OCI-LY3 (cell line): ENCODE measurements around the gene OR2A1.
"Not testable (repeated sequence)": the region's sequence is repeated elsewhere in the genome, so short reads cannot be mapped to it uniquely, and the experiment has no call there.

Experiments
- H2AFZ ChIP-seq: fragments of 200-600, 300-600 bp; shearing (Covaris generic); 2 replicates; pipeline ENCODE4 v1.6.0; 2014; ENCODE audit warnings: antibody characterized with exemption, low read depth, low read length
- H3K27ac ChIP-seq: fragments of 200-600, 300-600 bp; sonication (generic); 2 replicates; pipeline ENCODE4 v1.5.1; 2014; ENCODE audit warnings: mild to moderate bottlenecking, low read length, moderate library complexity, mixed read lengths
- H3K27me3 ChIP-seq: fragments of 200-600, 300-600 bp; sonication (generic); 2 replicates; pipeline ENCODE4 v1.6.1; 2014; ENCODE audit warnings: low read depth, low read length, mixed read lengths
- H3K36me3 ChIP-seq: fragments of 200-600, 300-600 bp; sonication (generic); replicated peaks from 2 replicates; pipeline ENCODE3; 2014; ENCODE audit warnings: low read depth, low read length, mixed read lengths
- H3K4me1 ChIP-seq: fragments of 300-600, 200-600 bp; sonication (generic); 2 replicates; pipeline ENCODE4 v1.6.1; 2014; ENCODE audit warnings: low read length, mixed read lengths
- H3K4me2 ChIP-seq: fragments of 200-600, 300-600 bp; sonication (generic); 2 replicates; pipeline ENCODE4 v1.6.1; 2014; ENCODE audit warnings: low read length, mixed read lengths
- H3K4me3 ChIP-seq: fragments of 300-600, 200-600 bp; sonication (generic); 2 replicates; pipeline ENCODE4 v1.5.1; 2014; ENCODE audit warnings: antibody characterized with exemption, mild to moderate bottlenecking, low read length, moderate library complexity
- H3K79me2 ChIP-seq: fragments of 300-600, 200-600 bp; shearing (Covaris generic); 2 replicates; pipeline ENCODE4 v1.6.1; 2014; ENCODE audit warnings: mild to moderate bottlenecking, low read length, mixed read lengths
- H3K9ac ChIP-seq: fragments of 300-600, 200-600 bp; shearing (Covaris generic); 2 replicates; pipeline ENCODE4 v1.6.0; 2014; ENCODE audit warnings: mild to moderate bottlenecking, low read length, moderate library complexity
- H3K9me3 ChIP-seq: fragments of 200-600, 300-600 bp; shearing (Covaris generic); 2 replicates; pipeline ENCODE4 v1.6.1; 2014; ENCODE audit warnings: low read length, mixed read lengths; ENCODE audit not compliant: insufficient read depth
- H4K20me1 ChIP-seq: fragments of 200-600, 300-600 bp; sonication (generic); 2 replicates; pipeline ENCODE4 v1.6.1; 2016; ENCODE audit warnings: low read length, mixed read lengths; ENCODE audit not compliant: insufficient read depth

OR2A1 gene, protein sequence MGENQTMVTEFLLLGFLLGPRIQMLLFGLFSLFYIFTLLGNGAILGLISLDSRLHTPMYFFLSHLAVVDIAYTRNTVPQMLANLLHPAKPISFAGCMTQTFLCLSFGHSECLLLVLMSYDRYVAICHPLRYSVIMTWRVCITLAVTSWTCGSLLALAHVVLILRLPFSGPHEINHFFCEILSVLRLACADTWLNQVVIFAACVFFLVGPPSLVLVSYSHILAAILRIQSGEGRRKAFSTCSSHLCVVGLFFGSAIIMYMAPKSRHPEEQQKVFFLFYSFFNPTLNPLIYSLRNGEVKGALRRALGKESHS

DNA sequence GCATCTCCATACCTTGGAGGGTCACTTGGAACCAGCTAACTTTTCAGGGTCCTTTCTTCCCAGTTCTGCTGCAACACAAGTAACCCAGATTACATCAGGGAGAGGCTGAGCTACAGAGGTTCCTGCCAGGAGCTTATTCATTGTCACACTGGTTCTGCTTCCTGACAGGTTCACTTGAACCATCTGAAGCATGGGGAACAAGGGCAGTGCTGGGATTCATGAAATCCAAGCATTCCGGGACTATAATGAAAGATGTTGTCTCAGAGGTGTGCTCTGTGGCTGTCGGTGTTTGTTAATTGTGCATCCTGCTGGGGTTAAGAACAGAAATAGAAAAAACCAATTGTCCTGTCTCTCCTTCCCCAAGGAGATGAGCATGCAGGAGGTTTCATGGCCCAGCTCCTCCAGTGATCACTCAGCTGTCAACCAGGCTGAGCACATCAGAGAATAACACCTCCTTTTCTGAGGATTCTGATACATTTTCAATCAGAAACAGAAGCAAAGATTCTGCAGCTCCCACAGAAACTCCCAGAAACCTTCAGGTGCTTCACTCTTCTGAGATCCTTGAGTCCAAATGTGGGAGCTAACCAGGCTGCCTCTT is at the start of gene OR2A1:
TSS of gene OR2A1 (plus strand) at position 548 of the 598 bp plus-strand sequence. CDS start 5,706 bp downstream, outside the sequence.
- not testable (repeated sequence) for H3K9ac ChIP-seq, H2AFZ ChIP-seq, H3K27ac ChIP-seq, H3K4me1 ChIP-seq, H3K9me3 ChIP-seq, H3K4me3 ChIP-seq, H3K36me3 ChIP-seq, H4K20me1 ChIP-seq, H3K79me2 ChIP-seq, H3K4me2 ChIP-seq, H3K27me3 ChIP-seq

DNA sequence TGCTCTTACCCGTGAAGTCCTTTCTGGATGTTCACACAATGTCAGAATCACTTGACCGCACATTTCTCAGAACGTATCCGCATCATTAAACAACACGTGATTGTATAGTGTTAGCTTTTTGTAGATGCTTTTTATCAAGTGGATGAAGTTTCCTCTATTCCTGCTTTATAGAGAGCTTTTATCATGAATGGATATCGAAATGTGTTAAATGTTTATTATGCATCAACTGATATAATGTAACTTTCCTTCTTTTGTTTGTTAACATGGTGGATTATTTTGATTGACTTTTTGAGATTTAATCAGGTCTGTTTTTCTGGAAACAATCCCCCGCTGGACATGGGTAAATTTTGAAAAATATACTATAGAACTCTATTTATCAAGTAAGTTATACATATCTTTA is 47.5 kb upstream of the OR2A1 start, which contains the start of gene OR2A7:
TSS of gene OR2A7 (minus strand) at position 101 of the 400 bp plus-strand sequence. CDS start 5,164 bp downstream, outside the sequence.
- not testable (repeated sequence) for H3K9me3 ChIP-seq, H3K4me2 ChIP-seq, H3K9ac ChIP-seq, H2AFZ ChIP-seq, H3K27me3 ChIP-seq, H3K79me2 ChIP-seq, H4K20me1 ChIP-seq, H3K27ac ChIP-seq, H3K36me3 ChIP-seq, H3K4me1 ChIP-seq, H3K4me3 ChIP-seq

DNA sequence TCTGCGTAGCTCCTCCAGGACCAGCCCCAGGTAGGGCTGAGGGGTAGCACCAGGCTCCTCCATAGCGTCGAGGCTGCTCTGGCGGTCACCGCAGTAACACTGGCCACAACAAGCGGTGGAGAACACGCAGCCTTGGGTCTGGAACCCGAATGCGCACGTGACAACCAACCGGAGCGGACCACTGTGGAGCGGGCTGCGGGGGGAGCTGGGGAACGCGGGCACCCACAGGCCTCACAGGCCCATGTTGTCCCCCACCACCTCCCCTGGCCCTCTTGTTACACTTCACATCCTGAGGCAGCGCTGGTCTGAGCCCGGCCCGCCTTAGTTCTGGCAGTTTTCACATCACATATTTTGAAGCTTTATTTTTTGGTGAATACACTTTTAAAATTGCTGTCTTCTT is 43.0 kb upstream of the OR2A1 start, which contains the start of gene CTAGE8:
TSS of gene CTAGE8 (minus strand) at position 101 of the 400 bp plus-strand sequence. CDS start at position 63, 38 bp downstream.
- not testable (repeated sequence) for H3K27me3 ChIP-seq, H2AFZ ChIP-seq, H3K9me3 ChIP-seq, H3K4me3 ChIP-seq, H3K27ac ChIP-seq, H3K79me2 ChIP-seq, H3K36me3 ChIP-seq, H4K20me1 ChIP-seq, H3K4me2 ChIP-seq, H3K9ac ChIP-seq, H3K4me1 ChIP-seq

DNA sequence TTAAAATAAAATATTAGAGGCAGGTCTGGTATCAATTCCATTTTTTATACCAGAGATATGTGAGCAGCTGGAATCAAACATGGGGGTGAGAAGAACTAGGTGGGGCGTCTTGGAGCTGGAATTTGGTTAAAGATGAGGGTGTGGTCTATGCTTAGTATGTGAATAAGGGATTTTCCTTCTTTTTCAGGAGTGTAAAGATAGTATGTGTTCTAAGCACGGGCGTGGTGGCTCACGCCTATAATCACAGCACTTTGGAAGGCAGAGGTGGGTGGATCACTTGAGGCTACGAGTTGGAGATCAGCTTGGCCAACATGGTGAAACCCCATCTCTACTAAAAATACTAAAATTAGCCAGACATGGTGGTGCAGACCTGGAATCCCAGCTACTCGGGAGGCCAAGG is 36.9 kb upstream of the OR2A1 start:
- not testable (repeated sequence) for H3K36me3 ChIP-seq, H3K27ac ChIP-seq, H3K4me3 ChIP-seq, H3K9ac ChIP-seq, H3K4me2 ChIP-seq, H4K20me1 ChIP-seq, H3K79me2 ChIP-seq, H3K4me1 ChIP-seq, H3K9me3 ChIP-seq, H2AFZ ChIP-seq, H3K27me3 ChIP-seq

DNA sequence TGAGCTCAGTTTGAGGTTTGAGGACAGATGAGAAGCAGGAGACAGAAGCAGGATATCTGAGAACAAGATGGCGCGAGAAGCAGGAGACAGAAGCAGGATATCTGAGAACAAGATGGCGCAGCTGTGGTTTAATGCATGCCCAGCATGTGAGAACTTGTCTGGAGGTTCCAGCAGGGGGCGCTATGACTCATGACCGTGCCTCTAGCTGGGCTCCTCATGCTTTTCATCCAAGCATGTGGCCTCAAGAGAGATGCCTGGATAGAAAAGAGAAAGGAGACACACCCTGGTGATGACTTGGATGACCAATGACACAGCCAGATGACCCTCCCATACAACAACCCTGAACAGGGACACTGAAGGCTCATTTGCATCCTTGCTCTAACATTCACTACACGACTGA is 32.2 kb upstream of the OR2A1 start:
- H3K27me3 ChIP-seq, H3K4me2 ChIP-seq, H3K9me3 ChIP-seq, H3K27ac ChIP-seq, H3K79me2 ChIP-seq, H2AFZ ChIP-seq, H3K9ac ChIP-seq, H3K4me1 ChIP-seq, H3K36me3 ChIP-seq, H4K20me1 ChIP-seq, H3K4me3 ChIP-seq: not testable (repeated sequence)

DNA sequence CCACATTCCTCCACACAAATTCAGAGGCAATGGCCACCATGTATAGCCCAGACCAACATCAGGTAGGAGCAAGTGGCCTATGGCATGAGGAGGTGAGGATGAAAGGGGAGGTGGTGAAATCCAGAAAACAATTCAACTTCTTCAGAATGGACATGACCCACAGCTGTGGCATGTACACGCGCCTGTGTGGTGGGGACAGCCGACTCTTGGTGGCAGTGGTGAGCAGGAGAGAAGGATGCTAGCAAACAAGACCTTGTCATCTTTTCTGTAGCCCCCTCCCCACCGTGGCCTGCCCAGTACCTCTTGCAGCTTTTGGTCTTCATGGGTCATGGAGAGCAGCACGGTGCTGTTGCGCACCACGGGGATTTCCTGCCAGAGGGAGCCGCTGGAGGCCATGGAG is 30.2 kb upstream of the OR2A1 start:
- H3K4me1 ChIP-seq, H2AFZ ChIP-seq, H3K4me2 ChIP-seq, H4K20me1 ChIP-seq, H3K27me3 ChIP-seq, H3K27ac ChIP-seq, H3K4me3 ChIP-seq, H3K9ac ChIP-seq, H3K79me2 ChIP-seq, H3K36me3 ChIP-seq, H3K9me3 ChIP-seq: not testable (repeated sequence)

DNA sequence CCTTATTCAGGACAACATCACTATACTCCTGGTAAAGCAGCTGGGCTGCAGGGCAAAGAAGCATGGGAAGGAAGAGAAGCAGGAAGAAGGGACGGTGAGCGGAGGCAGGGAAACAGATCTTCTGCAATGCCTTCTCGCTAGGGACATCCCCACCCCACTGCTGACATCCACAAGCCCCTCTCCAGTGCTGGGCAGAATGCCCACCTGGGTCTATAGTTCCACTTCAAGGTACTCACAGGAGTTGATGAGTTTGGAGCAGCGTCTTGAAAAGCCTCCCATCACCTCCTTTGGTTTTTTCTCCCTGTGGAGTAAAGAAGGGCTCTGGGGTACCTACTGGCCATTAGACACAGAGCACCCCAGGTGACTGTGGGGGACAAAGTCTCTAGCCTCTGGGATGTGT is 29.7 kb upstream of the OR2A1 start:
- H3K4me1 ChIP-seq, H3K4me3 ChIP-seq, H3K9ac ChIP-seq, H3K27me3 ChIP-seq, H4K20me1 ChIP-seq, H2AFZ ChIP-seq, H3K27ac ChIP-seq, H3K4me2 ChIP-seq, H3K9me3 ChIP-seq, H3K79me2 ChIP-seq, H3K36me3 ChIP-seq: not testable (repeated sequence)

DNA sequence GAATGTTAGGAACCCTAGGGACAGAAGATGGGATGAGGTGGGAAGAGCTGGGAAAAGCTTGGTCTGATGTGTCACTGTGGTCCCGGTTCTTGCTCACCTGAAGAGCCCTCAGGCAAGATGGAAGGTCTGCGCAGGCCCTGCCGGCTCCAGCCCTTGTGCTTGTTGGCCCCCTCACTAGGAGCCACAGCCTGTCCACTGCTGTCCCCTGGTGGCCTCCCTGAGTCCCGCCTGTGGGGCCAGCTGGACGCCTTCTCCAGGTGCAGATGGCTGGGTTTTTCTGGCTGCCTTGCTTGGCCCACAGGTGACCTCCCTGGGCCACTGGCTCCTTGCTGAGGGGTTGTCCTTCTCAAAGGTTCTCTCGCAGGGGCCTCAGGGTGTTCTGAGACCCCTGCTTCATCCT is 28.5 kb upstream of the OR2A1 start:
- H3K9ac ChIP-seq, H3K36me3 ChIP-seq, H2AFZ ChIP-seq, H3K27ac ChIP-seq, H3K4me2 ChIP-seq, H4K20me1 ChIP-seq, H3K79me2 ChIP-seq, H3K4me3 ChIP-seq, H3K9me3 ChIP-seq, H3K4me1 ChIP-seq, H3K27me3 ChIP-seq: not testable (repeated sequence)

DNA sequence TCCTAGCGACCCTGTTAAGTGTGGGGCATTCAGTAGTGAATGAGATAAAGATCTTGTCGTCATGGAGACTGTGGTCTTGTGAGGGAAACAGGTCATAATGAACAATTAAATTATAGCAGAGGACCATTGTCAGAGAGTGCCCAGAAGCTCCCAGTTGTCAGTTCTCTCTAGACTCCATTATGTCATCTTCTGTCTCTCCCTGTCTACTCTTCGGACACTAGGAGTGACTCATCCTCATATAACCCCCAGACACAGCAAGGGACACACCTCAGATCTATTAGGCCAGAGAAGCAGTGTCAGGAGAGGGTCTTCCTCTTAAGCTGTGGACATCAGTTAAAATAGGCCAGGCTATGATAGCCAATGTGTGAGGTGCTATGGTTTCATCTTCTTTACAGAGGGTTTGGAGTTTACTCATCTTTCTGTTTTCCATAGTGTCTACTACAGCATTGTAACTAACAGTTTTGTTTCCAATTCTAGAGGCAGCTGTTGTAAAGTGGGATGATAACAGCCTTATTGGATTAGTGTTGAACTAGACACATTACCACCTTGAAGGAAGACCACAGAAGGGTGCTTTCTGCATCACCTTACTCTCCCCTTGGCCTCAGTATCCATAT is 24.9 kb upstream of the OR2A1 start:
- not testable (repeated sequence) for H3K9ac ChIP-seq

More for the DNA sequence above, 24.9 kb upstream of the OR2A1 start:
- H3K4me3 ChIP-seq, H3K9me3 ChIP-seq, H3K4me1 ChIP-seq, H2AFZ ChIP-seq, H3K27ac ChIP-seq, H3K4me2 ChIP-seq, H3K36me3 ChIP-seq, H3K79me2 ChIP-seq, H3K27me3 ChIP-seq, H4K20me1 ChIP-seq: not testable (repeated sequence)
